GM12875 (cell line): ENCODE data around the gene SNCAIP.

Experiments used
- H3K4me3 ChIP-seq: one replicate; pipeline ENCODE4 v1.5.1; 2011; ENCODE audit warnings: low read depth, low read length, control low read depth
- CTCF ChIP-seq: IDR thresholded peaks from 2 replicates; pipeline ENCODE4 v1.5.1; 2011; ENCODE audit warnings: low read depth, mild to moderate bottlenecking, control low read depth, inconsistent platforms, low read length, moderate library complexity, borderline replicate concordance; ENCODE audit not compliant: insufficient read depth

Gene SNCAIP

GRCh38 chr5:122458278-122458872, 146.3 kb downstream of the SNCAIP start:
- peak; percentile 56; the same call in 1 of the 2 replicates for TF ChIP-seq CTCF
- no peak overlapping the region for H3K4me3 ChIP-seq

DNA sequence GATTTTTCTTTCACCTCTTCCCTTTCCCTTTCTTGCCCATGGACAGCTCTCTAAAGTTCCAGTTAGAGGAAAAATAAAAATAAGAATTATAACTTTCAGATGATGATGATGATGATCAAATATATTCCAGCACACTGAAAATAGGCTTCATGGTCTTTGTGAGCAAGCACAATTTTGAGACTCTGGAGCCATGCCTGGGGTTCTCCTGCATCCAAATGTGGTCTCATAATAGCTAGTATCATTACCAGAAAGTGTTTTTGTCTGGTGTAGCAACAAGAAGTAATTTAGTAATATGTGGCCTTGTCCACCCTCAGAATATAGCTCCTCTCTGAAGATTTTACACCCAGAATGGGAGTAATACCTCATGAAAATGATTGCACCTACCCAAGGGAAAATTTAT, 150.4 kb downstream of the SNCAIP start:
- TF ChIP-seq CTCF = no peak
- H3K4me3 ChIP-seq = no peak overlapping the region

DNA sequence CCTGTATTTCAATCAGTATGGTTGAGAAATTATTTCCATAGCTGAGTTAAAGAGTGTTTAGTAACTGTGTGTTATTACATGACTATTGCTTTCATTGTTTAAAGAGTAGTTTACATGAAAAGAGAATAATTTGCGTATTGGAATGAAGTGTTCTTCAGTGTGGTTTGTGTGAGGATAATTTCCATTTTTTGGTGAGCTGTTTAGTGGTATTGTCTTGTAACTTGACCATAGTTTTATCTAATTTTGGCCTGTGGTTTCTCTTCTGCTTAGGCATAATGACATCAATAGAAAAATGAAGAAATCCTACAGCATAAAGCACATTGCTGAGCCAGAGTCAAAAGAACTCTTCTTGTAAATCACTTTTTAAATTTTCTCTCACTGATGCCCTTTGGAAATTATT, 151.2 kb downstream of the SNCAIP start:
- H3K4me3 ChIP-seq = no peak overlapping the region
- TF ChIP-seq CTCF = no peak

- no peak for TF ChIP-seq CTCF
- no peak overlapping the region for H3K4me3 ChIP-seq
Observed at GRCh38 chr5:122464191-122464590, 152.2 kb downstream of the SNCAIP start.

DNA sequence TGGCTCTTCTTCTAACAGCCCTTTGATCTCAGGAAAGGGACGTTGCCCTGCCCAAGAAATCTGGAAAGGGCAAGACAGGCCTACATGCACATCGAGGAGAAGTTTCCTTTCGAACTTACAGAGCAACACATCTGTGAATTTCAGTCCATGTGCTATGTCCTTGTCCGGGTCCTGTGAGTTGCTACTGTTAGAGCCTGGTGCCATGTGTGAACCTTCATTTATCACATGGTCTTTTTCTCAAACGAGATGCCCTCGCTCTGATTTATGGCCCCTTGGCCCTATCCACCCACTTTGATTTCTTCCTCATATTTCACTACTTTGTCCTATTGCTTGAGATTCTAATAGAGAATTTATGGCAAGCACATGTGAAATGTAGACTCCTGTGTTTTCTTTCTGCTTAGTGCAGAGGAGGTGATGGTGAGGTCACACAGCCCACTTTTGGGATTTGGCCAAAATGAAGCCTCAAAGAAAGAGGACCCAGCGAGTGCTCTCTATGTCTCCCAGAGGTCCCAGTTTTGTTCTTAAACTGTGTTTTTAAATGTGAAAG, 153.1 kb downstream of the SNCAIP start:
- no peak overlapping the region for H3K4me3 ChIP-seq
- no peak for TF ChIP-seq CTCF

DNA sequence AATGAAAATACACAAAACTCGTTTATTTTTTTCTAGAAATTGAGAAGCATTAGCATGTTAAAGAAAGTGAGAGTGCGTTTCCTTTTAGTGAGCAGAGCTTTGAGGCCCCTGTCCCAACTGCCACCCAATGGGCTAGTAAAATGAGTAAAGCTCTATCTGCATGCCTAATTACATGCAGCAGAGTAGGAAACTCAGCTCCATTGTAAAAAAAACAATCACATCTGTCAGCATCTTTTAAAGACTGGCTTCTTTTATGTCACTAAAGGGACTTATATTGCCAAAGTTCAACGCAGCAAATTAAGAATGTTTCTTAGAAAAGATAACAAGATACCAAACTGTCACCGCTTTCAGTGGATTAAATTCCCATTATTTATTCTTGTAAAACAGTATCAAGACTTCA, 154.0 kb downstream of the SNCAIP start:
- H3K4me3 ChIP-seq = no peak overlapping the region
- no peak for TF ChIP-seq CTCF

DNA sequence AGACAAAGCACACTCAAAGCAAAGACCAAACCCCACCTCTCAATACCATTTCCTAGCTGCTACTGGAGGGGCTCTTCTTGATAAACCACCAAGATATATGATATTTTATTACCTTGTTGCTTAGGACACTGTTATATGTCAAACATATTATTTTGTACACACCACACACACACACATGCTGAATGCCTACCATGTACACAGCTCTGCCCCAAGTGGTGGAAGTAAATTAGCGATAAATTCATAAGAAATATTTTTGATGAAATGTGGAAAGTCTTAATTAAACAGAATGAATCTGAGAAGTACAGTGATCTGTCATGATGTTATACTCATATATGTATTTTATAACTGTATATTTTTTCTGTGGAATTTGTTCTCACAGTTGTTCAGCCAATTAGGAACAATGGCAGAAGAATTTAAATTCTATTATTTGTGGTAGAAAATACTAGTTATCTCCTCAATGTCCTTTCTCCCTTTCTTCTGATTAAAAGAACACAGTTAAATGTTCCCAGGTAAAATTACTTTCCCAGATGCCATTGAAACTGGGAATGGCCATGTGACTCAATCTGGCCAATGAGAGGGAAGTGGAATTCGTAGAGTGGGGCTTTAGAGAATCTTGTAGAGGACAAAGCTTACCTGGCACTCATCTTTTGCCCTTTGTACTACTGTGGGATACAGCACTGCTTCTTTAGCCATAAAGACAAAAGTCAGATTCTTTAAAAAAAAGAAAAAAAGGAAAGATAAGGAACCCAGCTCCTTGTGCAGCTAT, 156.5 kb downstream of the SNCAIP start:
- TF ChIP-seq CTCF = no peak
- no peak overlapping the region for H3K4me3 ChIP-seq
